A549 (cell line): ENCODE results near the gene RAB11FIP5.

Experiments used
- CTCF ChIP-seq: fragments of >200 bp; sonication (Bioruptor Twin); formaldehyde crosslinking; IDR thresholded peaks from 3 replicates; pipeline ENCODE4 v1.5.1; 2016
- EP300 ChIP-seq, 2 experiments: fragments of >200 bp; sonication (Bioruptor Twin); formaldehyde crosslinking; IDR thresholded peaks; 2 replicates in 1 of 2; 3 replicates in 1 of 2; pipeline ENCODE4 v1.6.1; 2016 to 2017
- RFX5 ChIP-seq: fragments of 450-650 bp; IDR thresholded peaks from 2 replicates; pipeline ENCODE4 v1.7.1; 2014; ENCODE audit warnings: antibody characterized with exemption, mild to moderate bottlenecking, moderate library complexity
- USF2 ChIP-seq: fragments of 450-650 bp; IDR thresholded peaks from 2 replicates; pipeline ENCODE4 v1.6.1; 2014; ENCODE audit warnings: antibody characterized with exemption

GRCh38 chr2:73130790-73131189 is 18.0 kb upstream of the RAB11FIP5 start:
- TF ChIP-seq EP300 (IDR thresholded peaks at IDR 0.05) = no peak
- no peak for TF ChIP-seq CTCF
- TF ChIP-seq RFX5 = no peak
- TF ChIP-seq USF2 = no peak
